A549 treated with CpdA at 1 μM for 4 hours (cell line): ENCODE results near the gene IFNA8. TPM values are rescaled to one million over a fixed set of nuclear protein-coding genes. Genes with fewer than 3 reads are reported as not detected.

Experiments used
- total RNA-seq: library from RNA; stranded (reverse); fragments of 200-300 nt; extraction: Qiagen RNA extraction; gene quantifications from 5 replicates; pipeline ENCODE4 v1.2.3, GENCODE V29; 2022; ENCODE audit warnings: low read depth

IFNA8 gene
- not detected in 5 replicates for total RNA-seq

DNA sequence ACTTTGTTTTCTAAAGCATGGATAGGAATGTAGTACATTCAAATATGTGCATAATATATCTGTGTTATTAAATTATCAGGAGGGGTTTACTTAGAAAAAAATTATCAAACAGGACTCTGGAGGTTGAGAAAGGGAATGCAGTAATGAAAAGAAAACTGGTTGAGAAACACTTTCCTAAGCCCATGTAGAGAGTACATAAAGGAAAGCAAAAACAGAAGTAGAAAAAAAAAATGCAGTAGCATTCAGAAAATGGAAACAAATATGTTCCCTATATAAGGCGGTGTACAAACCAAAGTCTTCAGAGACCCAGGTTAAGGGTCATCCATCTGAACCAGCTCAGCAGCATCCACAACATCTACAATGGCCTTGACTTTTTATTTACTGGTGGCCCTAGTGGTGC lies at the start of gene IFNA8:
Gene IFNA8, plus strand, starts transcription at position 301 of the 400 bp plus-strand sequence. Its CDS starts 60 bp downstream, at position 361.

DNA sequence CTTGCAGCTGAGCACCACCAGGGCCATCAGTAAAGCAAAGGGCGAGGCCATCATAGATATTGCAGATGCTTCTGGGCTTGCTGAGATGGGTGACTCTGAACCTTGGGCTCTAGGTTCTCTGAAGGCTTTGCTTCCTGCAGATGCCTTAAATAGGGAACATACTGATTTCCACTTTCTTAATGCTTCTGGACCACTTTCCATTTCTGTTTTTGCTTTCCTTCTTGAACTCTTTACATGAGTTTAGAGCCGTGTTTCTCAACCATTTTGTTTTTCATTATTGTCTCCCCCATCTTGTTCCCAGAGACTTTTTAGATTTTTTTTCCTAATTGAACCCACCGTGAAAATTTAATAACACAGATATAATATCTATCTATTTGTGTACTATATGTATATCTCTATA lies 41.0 kb upstream of the IFNA8 start, which contains the start of gene IFNA13:
Gene IFNA13, minus strand, starts transcription at position 101 of the 400 bp plus-strand sequence. Its CDS starts 47 bp downstream, at position 54.

DNA sequence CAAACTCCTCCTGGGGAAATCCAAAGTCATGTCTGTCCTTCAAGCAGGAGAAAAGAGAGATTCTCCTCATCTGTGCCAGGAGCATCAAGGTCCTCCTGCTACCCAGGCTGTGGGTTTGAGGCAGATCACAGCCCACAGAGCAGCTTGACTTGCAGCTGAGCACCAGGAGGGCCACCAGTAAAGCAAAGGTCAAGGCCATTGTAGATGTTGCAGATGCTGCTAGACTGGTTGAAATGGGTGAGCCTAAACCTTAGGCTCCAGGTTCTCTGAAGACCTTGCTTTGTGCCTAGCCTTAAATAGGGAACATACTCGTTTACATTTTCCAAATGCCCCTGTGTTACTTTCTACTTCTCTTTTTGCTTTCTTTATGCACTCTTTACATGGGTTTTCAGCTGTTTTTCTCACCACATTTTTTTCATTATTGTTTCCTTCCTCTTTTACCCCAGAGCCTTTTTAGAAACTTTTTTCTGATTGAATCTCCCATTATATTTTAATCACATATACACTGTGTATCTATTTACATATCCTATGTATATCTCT lies 23.7 kb upstream of the IFNA8 start, which contains the start of gene IFNA2:
Gene IFNA2, minus strand, starts transcription at position 268 of the 540 bp plus-strand sequence. Its CDS starts 69 bp downstream, at position 199.

DNA sequence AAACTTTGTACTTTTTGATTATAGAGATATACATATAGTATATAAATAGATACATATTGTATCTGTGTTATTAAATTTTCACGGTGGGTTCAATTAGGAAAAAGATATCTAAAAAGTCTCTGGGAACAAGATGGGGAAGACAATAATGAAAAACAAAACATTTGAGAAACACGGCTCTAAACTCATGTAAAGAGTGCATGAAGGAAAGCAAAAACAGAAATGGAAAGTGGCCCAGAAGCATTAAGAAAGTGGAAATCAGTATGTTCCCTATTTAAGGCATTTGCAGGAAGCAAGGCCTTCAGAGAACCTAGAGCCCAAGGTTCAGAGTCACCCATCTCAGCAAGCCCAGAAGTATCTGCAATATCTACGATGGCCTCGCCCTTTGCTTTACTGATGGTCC lies 31.2 kb downstream of the IFNA8 start, which contains the start of gene IFNA1:
Gene IFNA1, plus strand, starts transcription at position 301 of the 400 bp plus-strand sequence. Its CDS starts 69 bp downstream, at position 370.

Other genes with a start within 250 kb of the IFNA8 start
- gene IFNA21, start 242.5 kb upstream of the IFNA8 start, total RNA-seq = not detected in 5 replicates
- not detected in 5 replicates for gene IFNA4, start 221.5 kb upstream of the IFNA8 start, total RNA-seq
- not detected in 5 replicates for gene IFNA7, start 206.9 kb upstream of the IFNA8 start, total RNA-seq
- gene IFNA10, start 202.0 kb upstream of the IFNA8 start, total RNA-seq = not detected in 5 replicates
- not detected in 5 replicates for gene IFNA16, start 191.8 kb upstream of the IFNA8 start, total RNA-seq
- gene IFNA17, start 180.9 kb upstream of the IFNA8 start, total RNA-seq = not detected in 5 replicates
- not detected in 5 replicates for gene IFNA14, start 169.1 kb upstream of the IFNA8 start, total RNA-seq
- gene IFNA5, start 103.8 kb upstream of the IFNA8 start, total RNA-seq = not detected in 5 replicates
- gene KLHL9, start 73.7 kb upstream of the IFNA8 start, total RNA-seq = 14.4 to 18.7 TPM (median 16.7 TPM) in 5 replicates
- gene IFNA6, start 58.2 kb upstream of the IFNA8 start, total RNA-seq = not detected in 5 replicates
- not detected in 5 replicates for gene IFNA13, start 41.1 kb upstream of the IFNA8 start, total RNA-seq
- gene IFNA2, start 23.7 kb upstream of the IFNA8 start, total RNA-seq = not detected in 5 replicates
- gene IFNA1, start 31.3 kb downstream of the IFNA8 start, total RNA-seq = not detected in 5 replicates
- 1.6 to 3.3 TPM (median 2.3 TPM) in 5 replicates for gene IFNE, start 73.2 kb downstream of the IFNA8 start, total RNA-seq